Measurements from ENCODE around the gene CTBP2. TPM values are rescaled to one million over a fixed set of nuclear protein-coding genes. Genes with fewer than 3 reads are reported as not detected.

The CTBP2 gene
- total RNA-seq, 1 experiment from 2014 or later, result 212 TPM

DNA sequence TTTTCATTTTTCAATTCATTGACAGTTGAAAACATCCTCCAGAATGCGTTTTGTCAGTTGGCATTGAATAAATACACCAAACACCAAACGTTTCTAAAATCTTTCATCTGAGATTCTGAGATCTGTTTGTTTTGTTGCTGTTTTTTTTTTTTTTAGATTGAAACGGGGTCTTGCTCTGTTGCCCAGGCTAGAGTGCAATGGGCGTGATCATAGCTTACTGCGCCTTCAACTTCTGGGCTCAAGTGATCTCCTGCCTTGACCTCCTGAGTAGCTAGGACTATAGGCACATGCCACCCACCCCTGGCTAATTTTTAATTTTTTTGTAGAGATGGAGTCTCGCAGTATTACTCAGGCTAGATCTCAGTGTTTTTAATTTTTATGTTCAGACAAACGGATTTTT lies 187.7 kb downstream of the CTBP2 start:
- Histone ChIP-seq H2AK5ac (ENCODE audit: insufficient read length, low read length) (no peak overlapping the region), H3K18ac (ENCODE audit: insufficient read length, low read depth, low read length) (no peak overlapping the region), H2BK120ac (ENCODE audit: low read depth, low read length, poor library complexity, severe bottlenecking) (no peak overlapping the region), H3K27me3 (ENCODE audit: insufficient read depth, low read length) (no peaks in the 10 kb centered on the region), H2BK15ac (ENCODE audit: low read depth, low read length) (no peak overlapping the region), H3K14ac (ENCODE audit: insufficient read depth, low read length) (no peak overlapping the region), H3K23ac (ENCODE audit: insufficient read length, low read depth, low read length) (no peak overlapping the region), H3K27ac (ENCODE audit: insufficient read length, low read depth, low read length) (no peak overlapping the region), H3K4me2 (ENCODE audit: insufficient read depth, insufficient read length, low read length) (no peak overlapping the region), H2BK12ac (ENCODE audit: insufficient read length, low read depth, low read length) (no peak overlapping the region), H3K23me2 (ENCODE audit: insufficient read length, low read depth, low read length, poor library complexity, severe bottlenecking) (peaks cover 2% of the 10 kb centered on the region), H4K91ac (ENCODE audit: insufficient read length, low read depth, low read length) (no peak overlapping the region), H3K4ac (ENCODE audit: low read depth, low read length) (no peak overlapping the region), H4K5ac (ENCODE audit: insufficient read length, low read depth, low read length) (no peak overlapping the region), H2AFZ (ENCODE audit: low read length) (no peak overlapping the region), H4K8ac (replicated peaks; ENCODE audit: insufficient read length, low read depth, low read length) (no peak overlapping the region), H2BK20ac (ENCODE audit: low read depth, low read length, poor library complexity, severe bottlenecking) (no peak overlapping the region), H3K4me1 (ENCODE audit: insufficient read depth, low read length) (no peaks in the 10 kb centered on the region), H3T11ph (ENCODE audit: low read length) (no peak overlapping the region), H2BK5ac (ENCODE audit: insufficient read length, low read length) (no peak overlapping the region), H3K9me3 (ENCODE audit: control insufficient read depth, low read depth, low read length) (no peaks in the 10 kb centered on the region), H3K79me2 (ENCODE audit: insufficient read depth, low read length) (no peaks in the 10 kb centered on the region), H3K56ac (ENCODE audit: insufficient read length, low read depth, low read length) (no peak overlapping the region), H3K79me1 (ENCODE audit: insufficient read depth, low read depth, low read length, poor library complexity, severe bottlenecking) (peaks cover 2% of the 10 kb centered on the region), H4K20me1 (ENCODE audit: control insufficient read depth, insufficient read depth, insufficient read length) (no peaks in the 10 kb centered on the region), H3K9ac (ENCODE audit: extremely low read depth, insufficient read length, low read length) (no peak overlapping the region)
- no peak overlapping the region for H3K4me3 Mint-ChIP-seq
- H3K27ac Mint-ChIP-seq, result no peak overlapping the region; a peak in 1 of 7 replicates
- no peaks in the 10 kb centered on the region for H3K4me1 Mint-ChIP-seq
- H3K36me3 Mint-ChIP-seq (ENCODE audit: insufficient read depth in 1 of 3, low read depth in 3 of 3), result peaks cover 2 to 47% (median 40%) of the 10 kb centered on the region in 3 experiments
- WGBS (ENCODE audit: extremely low coverage, insufficient read length, low lambda C conversion rate), result no CpG with 5 or more reads among the region's 7 CpGs
- DNase-seq, result no peak
- TF ChIP-seq, protein P1, sequence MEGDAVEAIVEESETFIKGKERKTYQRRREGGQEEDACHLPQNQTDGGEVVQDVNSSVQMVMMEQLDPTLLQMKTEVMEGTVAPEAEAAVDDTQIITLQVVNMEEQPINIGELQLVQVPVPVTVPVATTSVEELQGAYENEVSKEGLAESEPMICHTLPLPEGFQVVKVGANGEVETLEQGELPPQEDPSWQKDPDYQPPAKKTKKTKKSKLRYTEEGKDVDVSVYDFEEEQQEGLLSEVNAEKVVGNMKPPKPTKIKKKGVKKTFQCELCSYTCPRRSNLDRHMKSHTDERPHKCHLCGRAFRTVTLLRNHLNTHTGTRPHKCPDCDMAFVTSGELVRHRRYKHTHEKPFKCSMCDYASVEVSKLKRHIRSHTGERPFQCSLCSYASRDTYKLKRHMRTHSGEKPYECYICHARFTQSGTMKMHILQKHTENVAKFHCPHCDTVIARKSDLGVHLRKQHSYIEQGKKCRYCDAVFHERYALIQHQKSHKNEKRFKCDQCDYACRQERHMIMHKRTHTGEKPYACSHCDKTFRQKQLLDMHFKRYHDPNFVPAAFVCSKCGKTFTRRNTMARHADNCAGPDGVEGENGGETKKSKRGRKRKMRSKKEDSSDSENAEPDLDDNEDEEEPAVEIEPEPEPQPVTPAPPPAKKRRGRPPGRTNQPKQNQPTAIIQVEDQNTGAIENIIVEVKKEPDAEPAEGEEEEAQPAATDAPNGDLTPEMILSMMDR (conservative IDR thresholded peaks at IDR 0.05), result no peak
- no peaks in the 10 kb centered on the region for H3K27me3 Mint-ChIP-seq (ENCODE audit: low read depth)
- no peaks in the 10 kb centered on the region for H3K9me3 Mint-ChIP-seq
